Endothelial cell (in vitro differentiated cells): ENCODE data around the gene SPRING1. TPM values are rescaled to one million over a fixed set of nuclear protein-coding genes. Genes with fewer than 3 reads are reported as not detected.
A peak's percentile ranks its signal among the peaks of the same experiment; 100 is the strongest.

Experiments
- DNase-seq: peaks from one replicate; pipeline ENCODE4 v3.0.0; 2021; ENCODE audit warnings: low spot score
- H3K27ac Mint-ChIP-seq: one replicate; pipeline ENCODE4 v1.8.0; 2021; ENCODE audit warnings: mixed read lengths, inconsistent platforms; ENCODE audit not compliant: unreplicated experiment
- H3K27me3 Mint-ChIP-seq: one replicate; pipeline ENCODE4 v1.8.0; 2021; ENCODE audit warnings: mild to moderate bottlenecking, moderate library complexity, mixed read lengths, inconsistent platforms; ENCODE audit not compliant: unreplicated experiment
- H3K36me3 Mint-ChIP-seq: one replicate; pipeline ENCODE4 v1.8.0; 2021; ENCODE audit warnings: mild to moderate bottlenecking, low read depth, mixed read lengths, inconsistent platforms; ENCODE audit not compliant: unreplicated experiment
- H3K4me1 Mint-ChIP-seq: one replicate; pipeline ENCODE4 v1.8.0; 2021; ENCODE audit warnings: mild to moderate bottlenecking, mixed read lengths, inconsistent platforms; ENCODE audit not compliant: unreplicated experiment
- H3K4me3 Mint-ChIP-seq: one replicate; pipeline ENCODE4 v1.8.0; 2021; ENCODE audit warnings: mild to moderate bottlenecking, mixed read lengths, inconsistent platforms; ENCODE audit not compliant: unreplicated experiment
- H3K9me3 Mint-ChIP-seq: one replicate; pipeline ENCODE4 v1.8.0; 2021; ENCODE audit warnings: mixed read lengths, inconsistent platforms; ENCODE audit not compliant: unreplicated experiment
- total RNA-seq: library from RNA; stranded (reverse); fragmentation: NEBNext Ultra II Directional; extraction: Animal tissue kit (Norgen Biotek cat#: 25700); gene quantifications from one replicate; pipeline ENCODE4 v1.2.1, GENCODE V29; 2021; ENCODE audit not compliant: unreplicated experiment
- TF ChIP-seq, protein P1 (sequence below): fragments of 200-600 bp; sonication (generic); IDR thresholded peaks from one replicate; pipeline ENCODE4 v1.5.0; 2021; ENCODE audit warnings: antibody characterized with exemption; ENCODE audit not compliant: unreplicated experiment

Gene SPRING1
- total RNA-seq, 1 donor from 2014 or later: 73.8 TPM

- Mint-ChIP-seq H3K27me3 (no peaks in the 10 kb centered on the region), H3K4me1 (peaks cover 4% of the 10 kb centered on the region), H3K9me3 (no peaks in the 10 kb centered on the region), H3K27ac (no peak overlapping the region), H3K36me3 (peaks cover 22% of the 10 kb centered on the region), H3K4me3 (no peak overlapping the region)
- no peak for DNase-seq
- TF ChIP-seq, protein P1, sequence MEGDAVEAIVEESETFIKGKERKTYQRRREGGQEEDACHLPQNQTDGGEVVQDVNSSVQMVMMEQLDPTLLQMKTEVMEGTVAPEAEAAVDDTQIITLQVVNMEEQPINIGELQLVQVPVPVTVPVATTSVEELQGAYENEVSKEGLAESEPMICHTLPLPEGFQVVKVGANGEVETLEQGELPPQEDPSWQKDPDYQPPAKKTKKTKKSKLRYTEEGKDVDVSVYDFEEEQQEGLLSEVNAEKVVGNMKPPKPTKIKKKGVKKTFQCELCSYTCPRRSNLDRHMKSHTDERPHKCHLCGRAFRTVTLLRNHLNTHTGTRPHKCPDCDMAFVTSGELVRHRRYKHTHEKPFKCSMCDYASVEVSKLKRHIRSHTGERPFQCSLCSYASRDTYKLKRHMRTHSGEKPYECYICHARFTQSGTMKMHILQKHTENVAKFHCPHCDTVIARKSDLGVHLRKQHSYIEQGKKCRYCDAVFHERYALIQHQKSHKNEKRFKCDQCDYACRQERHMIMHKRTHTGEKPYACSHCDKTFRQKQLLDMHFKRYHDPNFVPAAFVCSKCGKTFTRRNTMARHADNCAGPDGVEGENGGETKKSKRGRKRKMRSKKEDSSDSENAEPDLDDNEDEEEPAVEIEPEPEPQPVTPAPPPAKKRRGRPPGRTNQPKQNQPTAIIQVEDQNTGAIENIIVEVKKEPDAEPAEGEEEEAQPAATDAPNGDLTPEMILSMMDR: no peak
Observed at GRCh38 chr12:116779597-116779996, 41.7 kb upstream of the SPRING1 start.

DNA sequence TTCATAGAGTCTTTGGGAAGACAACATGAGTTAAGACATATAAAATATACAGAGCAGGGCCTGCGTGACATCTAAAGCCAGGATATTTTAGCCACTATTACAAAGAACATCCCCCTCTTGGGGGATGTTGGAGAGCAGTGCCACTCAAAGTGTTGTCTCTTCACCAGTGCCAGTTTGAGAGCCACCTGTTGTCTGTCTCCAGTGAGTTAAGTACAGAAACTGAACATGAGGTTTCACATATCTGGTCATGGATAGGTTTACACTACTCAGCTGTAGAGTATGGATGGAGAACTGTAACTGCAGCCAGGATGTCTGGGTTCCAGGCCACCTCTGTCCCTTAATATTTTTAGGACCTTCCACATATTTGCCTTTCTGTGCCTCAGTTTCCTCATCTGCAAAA is 39.4 kb upstream of the SPRING1 start:
- Mint-ChIP-seq H3K27ac (no peak overlapping the region), H3K4me3 (no peak overlapping the region), H3K4me1 (peaks cover 11% of the 10 kb centered on the region), H3K27me3 (no peaks in the 10 kb centered on the region), H3K36me3 (peaks cover 20% of the 10 kb centered on the region), H3K9me3 (no peaks in the 10 kb centered on the region)
- no peak for DNase-seq
- TF ChIP-seq, protein P1: no peak

- Mint-ChIP-seq H3K4me1 (peaks cover 17% of the 10 kb centered on the region), H3K9me3 (no peaks in the 10 kb centered on the region), H3K4me3 (no peak overlapping the region), H3K36me3 (peaks cover 6% of the 10 kb centered on the region), H3K27ac (no peak overlapping the region), H3K27me3 (no peaks in the 10 kb centered on the region)
- TF ChIP-seq, protein P1: no peak
- no peak for DNase-seq
Observed at GRCh38 chr12:116774020-116774419, 36.2 kb upstream of the SPRING1 start.

- Mint-ChIP-seq H3K4me3 (no peak overlapping the region), H3K27me3 (no peaks in the 10 kb centered on the region)
Observed at GRCh38 chr12:116773276-116773731, 35.4 kb upstream of the SPRING1 start.

DNA sequence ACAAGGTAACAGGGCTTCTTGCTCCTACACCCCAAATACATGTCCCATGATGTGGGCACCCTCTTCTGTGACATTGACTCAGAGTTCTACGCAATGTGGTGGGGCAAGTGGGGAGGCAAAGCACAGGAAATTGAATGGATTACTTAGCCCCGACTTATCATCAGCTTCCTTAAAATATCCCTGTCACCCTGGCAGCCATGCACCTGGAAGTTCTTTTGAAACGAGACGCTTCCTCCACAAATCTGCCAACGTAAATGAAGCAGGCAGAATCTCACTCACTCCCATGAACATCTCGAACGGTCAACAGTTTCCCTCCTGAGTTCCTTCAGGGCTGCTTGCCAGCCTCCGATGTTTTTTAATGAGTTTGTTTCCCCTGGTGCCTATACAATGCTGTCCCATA is 33.8 kb upstream of the SPRING1 start:
- no peaks in the 10 kb centered on the region for H3K36me3 Mint-ChIP-seq
- H3K4me3 Mint-ChIP-seq: no peak overlapping the region
- peak overlapping the region; percentile 48 for H3K27ac Mint-ChIP-seq
- TF ChIP-seq, protein P1: no peak
- peaks cover 13% of the 10 kb centered on the region for H3K4me1 Mint-ChIP-seq
- DNase-seq: no peak
- H3K27me3 Mint-ChIP-seq: no peaks in the 10 kb centered on the region
- no peaks in the 10 kb centered on the region for H3K9me3 Mint-ChIP-seq

More at GRCh38 chr12:116773276-116773731, 35.4 kb upstream of the SPRING1 start:
- H3K27ac Mint-ChIP-seq: peak overlapping the region; percentile 87
- H3K9me3 Mint-ChIP-seq: no peaks in the 10 kb centered on the region
- peaks cover 17% of the 10 kb centered on the region for H3K4me1 Mint-ChIP-seq
- TF ChIP-seq, protein P1: no peak
- peaks cover 4% of the 10 kb centered on the region for H3K36me3 Mint-ChIP-seq
- peak; percentile 57 for DNase-seq
